ENCODE results near the gene TCF12.

Gene TCF12

GRCh38 chr15:57184502-57184901, 266.1 kb downstream of the TCF12 start:
- DNase-seq, result no peak

- no peak for DNase-seq
Measured at GRCh38 chr15:57185507-57186074, 267.1 kb downstream of the TCF12 start.

GRCh38 chr15:57189466-57189865, 271.0 kb downstream of the TCF12 start:
- no peak for DNase-seq

GRCh38 chr15:57190208-57190607, 271.8 kb downstream of the TCF12 start:
- no peak for DNase-seq

- DNase-seq, result no peak
Measured at GRCh38 chr15:57193161-57193560, 274.7 kb downstream of the TCF12 start.

- DNase-seq, result no peak
Measured at GRCh38 chr15:57195326-57195725, 276.9 kb downstream of the TCF12 start.

- no peak for DNase-seq
Measured at GRCh38 chr15:57196865-57197264, 278.4 kb downstream of the TCF12 start.

GRCh38 chr15:57198131-57198530, 279.7 kb downstream of the TCF12 start:
- DNase-seq, result no peak

- no peak for DNase-seq
Measured at GRCh38 chr15:57198654-57199291, 280.3 kb downstream of the TCF12 start.

GRCh38 chr15:57201578-57201977, 283.1 kb downstream of the TCF12 start:
- DNase-seq, result no peak

GRCh38 chr15:57203906-57204305, 285.5 kb downstream of the TCF12 start:
- no peak for DNase-seq

- DNase-seq, result no peak
Measured at GRCh38 chr15:57205027-57205855, 286.8 kb downstream of the TCF12 start.

- DNase-seq, result no peak
Measured at GRCh38 chr15:57205996-57206395, 287.6 kb downstream of the TCF12 start.

GRCh38 chr15:57213862-57214261, 295.4 kb downstream of the TCF12 start:
- DNase-seq, result peak; percentile 59

- DNase-seq, result no peak
Measured at GRCh38 chr15:57215326-57215725, 296.9 kb downstream of the TCF12 start.

- DNase-seq, result no peak
Measured at GRCh38 chr15:57215881-57216280, 297.4 kb downstream of the TCF12 start.

GRCh38 chr15:57216288-57216687, 297.8 kb downstream of the TCF12 start:
- DNase-seq, result no peak

GRCh38 chr15:57217778-57218598, 299.5 kb downstream of the TCF12 start:
- DNase-seq, result peak; percentile 62

GRCh38 chr15:57218826-57219576, 300.6 kb downstream of the TCF12 start:
- DNase-seq, result no peak

- DNase-seq, result no peak
Measured at GRCh38 chr15:57220205-57220604, 301.8 kb downstream of the TCF12 start.

GRCh38 chr15:57221134-57221533, 302.7 kb downstream of the TCF12 start:
- no peak for DNase-seq

GRCh38 chr15:57223345-57223744, 304.9 kb downstream of the TCF12 start:
- no peak for DNase-seq

All from midbrain (tissue), 1 donor.